WTC11 (cell line): ENCODE results near the gene ANGEL2. TPM values are rescaled to one million over a fixed set of nuclear protein-coding genes. Genes with fewer than 3 reads are reported as not detected.

ENCODE experiments used
- ATAC-seq: fragments of 200-7000 bp; cut with Tn5 transposase; 2 replicates; pipeline ENCODE4 v1.10.0; 2021; ENCODE audit warnings: mild to moderate bottlenecking, moderate library complexity
- CTCF ChIA-PET: fragments of 300-600 bp; sonication (Branson Sonifier 250); formaldehyde crosslinking; loops from one replicate; lab custom pipeline; 2021; ENCODE audit warnings: antibody characterized with exemption; lab: Charles Lee
- POLR2A ChIA-PET: fragments of 350-600 bp; sonication (Branson Sonifier 250); formaldehyde crosslinking; loops from one replicate; lab custom pipeline; 2021; ENCODE audit warnings: antibody characterized with exemption; lab: Charles Lee
- DNase-seq: peaks from one replicate; pipeline ENCODE4 v3.0.0; 2021; ENCODE audit warnings: low spot score
- H3K27ac Mint-ChIP-seq: 2 replicates; pipeline ENCODE4 v1.8.0; 2021; ENCODE audit warnings: mixed read lengths
- H3K27me3 Mint-ChIP-seq: 2 replicates; pipeline ENCODE4 v1.8.0; 2021; ENCODE audit warnings: low read depth, mild to moderate bottlenecking, moderate library complexity, mixed read lengths
- H3K36me3 Mint-ChIP-seq: 2 replicates; pipeline ENCODE4 v1.8.0; 2021; ENCODE audit warnings: mixed read lengths
- H3K4me1 Mint-ChIP-seq: 2 replicates; pipeline ENCODE4 v1.8.0; 2022; ENCODE audit warnings: mixed read lengths
- H3K4me3 Mint-ChIP-seq: 2 replicates; pipeline ENCODE4 v1.8.0; 2021; ENCODE audit warnings: mild to moderate bottlenecking, moderate library complexity, mixed read lengths
- H3K9me3 Mint-ChIP-seq: 2 replicates; pipeline ENCODE4 v1.8.0; 2021; ENCODE audit warnings: mixed read lengths
- ATF3 ChIP-seq: sonication (generic); formaldehyde crosslinking; conservative IDR thresholded peaks from 2 replicates; pipeline ENCODE4 v1.8.1; 2022; ENCODE audit warnings: mild to moderate bottlenecking, missing genetic modification reagents
- CBFB ChIP-seq: sonication (generic); formaldehyde crosslinking; IDR thresholded peaks from 2 replicates; pipeline ENCODE4 v1.8.1; 2022; ENCODE audit warnings: mild to moderate bottlenecking, low read depth, missing genetic modification reagents
- CREB1 ChIP-seq: sonication (generic); formaldehyde crosslinking; IDR thresholded peaks from 2 replicates; pipeline ENCODE4 v1.8.0; 2023; ENCODE audit warnings: mild to moderate bottlenecking, missing genetic modification reagents
- CREM ChIP-seq: sonication (generic); formaldehyde crosslinking; IDR thresholded peaks from 2 replicates; pipeline ENCODE4 v1.8.1; 2022; ENCODE audit warnings: mild to moderate bottlenecking, missing genetic modification reagents, moderate library complexity
- EMX1 ChIP-seq: fragments of 250-450 bp; sonication (Bioruptor Pico); IDR thresholded peaks from 2 replicates; pipeline ENCODE4 v1.8.0; 2021; ENCODE audit warnings: mild to moderate bottlenecking
- FOXJ3 ChIP-seq: sonication (generic); formaldehyde crosslinking; IDR thresholded peaks from 2 replicates; pipeline ENCODE4 v1.9.0; 2021; ENCODE audit warnings: missing genetic modification reagents, mild to moderate bottlenecking, borderline replicate concordance
- FOXK1 ChIP-seq: sonication (generic); formaldehyde crosslinking; IDR thresholded peaks from 2 replicates; pipeline ENCODE4 v1.8.0; 2022; ENCODE audit warnings: mild to moderate bottlenecking, moderate library complexity, missing genetic modification reagents
- FOXP1 ChIP-seq: sonication (generic); formaldehyde crosslinking; IDR thresholded peaks from 2 replicates; pipeline ENCODE4 v1.8.0; 2022; ENCODE audit warnings: missing genetic modification reagents, mild to moderate bottlenecking, moderate library complexity, borderline replicate concordance
- GABPB1 ChIP-seq: sonication (generic); formaldehyde crosslinking; IDR thresholded peaks from 2 replicates; pipeline ENCODE4 v1.8.1; 2023; ENCODE audit warnings: mild to moderate bottlenecking, missing genetic modification reagents
- GRHL2 ChIP-seq: fragments of 250-450 bp; sonication (Bioruptor Pico); IDR thresholded peaks from 2 replicates; pipeline ENCODE4 v1.8.0; 2022; ENCODE audit warnings: mild to moderate bottlenecking, moderate library complexity; ENCODE audit not compliant: insufficient replicate concordance, severe bottlenecking
- GTF2I ChIP-seq: fragments of 250-450 bp; sonication (Bioruptor Pico); conservative IDR thresholded peaks from 2 replicates; pipeline ENCODE4 v1.4.0; 2021; ENCODE audit warnings: mild to moderate bottlenecking
- HMGA2 ChIP-seq: fragments of 250-450 bp; sonication (Bioruptor Pico); IDR thresholded peaks from 2 replicates; pipeline ENCODE4 v1.4.0; 2021; ENCODE audit warnings: mild to moderate bottlenecking, moderate library complexity
- IRF2 ChIP-seq: sonication (generic); formaldehyde crosslinking; IDR thresholded peaks from 2 replicates; pipeline ENCODE4 v1.8.0; 2022; ENCODE audit warnings: low read depth, missing genetic modification reagents, borderline replicate concordance
- JUN ChIP-seq: sonication (generic); formaldehyde crosslinking; IDR thresholded peaks from 2 replicates; pipeline ENCODE4 v1.8.0; 2023; ENCODE audit warnings: mild to moderate bottlenecking, missing genetic modification reagents
- OVOL2 ChIP-seq: fragments of 250-450 bp; sonication (Bioruptor Pico); IDR thresholded peaks from 2 replicates; pipeline ENCODE4 v1.9.0; 2021; ENCODE audit warnings: mild to moderate bottlenecking, borderline replicate concordance
- RELA ChIP-seq: sonication (generic); formaldehyde crosslinking; IDR thresholded peaks from 2 replicates; pipeline ENCODE4 v1.8.1; 2022; ENCODE audit warnings: missing genetic modification reagents, mild to moderate bottlenecking, borderline replicate concordance
- TEAD4 ChIP-seq: sonication (generic); formaldehyde crosslinking; IDR thresholded peaks from 2 replicates; pipeline ENCODE4 v1.8.0; 2022; ENCODE audit warnings: mild to moderate bottlenecking, missing genetic modification reagents
- USF1 ChIP-seq: sonication (generic); formaldehyde crosslinking; IDR thresholded peaks from 2 replicates; pipeline ENCODE4 v1.8.0; 2022; ENCODE audit warnings: mild to moderate bottlenecking, missing genetic modification reagents
- ZNF138 ChIP-seq: sonication (generic); formaldehyde crosslinking; conservative IDR thresholded peaks from 2 replicates; pipeline ENCODE4 v1.8.1; 2022; ENCODE audit warnings: mild to moderate bottlenecking, moderate library complexity, missing genetic modification reagents
- ZNF219 ChIP-seq: sonication (generic); formaldehyde crosslinking; IDR thresholded peaks from 2 replicates; pipeline ENCODE4 v1.8.0; 2023; ENCODE audit warnings: missing genetic modification reagents, mild to moderate bottlenecking, borderline replicate concordance
- ZNF232 ChIP-seq: sonication (generic); formaldehyde crosslinking; IDR thresholded peaks from 2 replicates; pipeline ENCODE4 v1.8.0; 2022; ENCODE audit warnings: mild to moderate bottlenecking, missing genetic modification reagents
- ZNF423 ChIP-seq: fragments of 250-450 bp; sonication (Bioruptor Pico); IDR thresholded peaks from 2 replicates; pipeline ENCODE4 v2.1.2; 2022; ENCODE audit warnings: mild to moderate bottlenecking, moderate library complexity
- total RNA-seq: library from RNA; stranded (reverse); gene quantifications from 3 replicates; pipeline ENCODE4 v1.2.3, GENCODE V29; 2021
- TF ChIP-seq, protein P1 (sequence below): sonication (generic); formaldehyde crosslinking; IDR thresholded peaks from 2 replicates; pipeline ENCODE4 v1.8.1; 2023; ENCODE audit warnings: mild to moderate bottlenecking, missing genetic modification reagents
- TF ChIP-seq, protein P2 (sequence below): fragments of 250-450 bp; sonication (Bioruptor Pico); IDR thresholded peaks from 2 replicates; pipeline ENCODE4 v1.9.0; 2021; ENCODE audit warnings: moderate library complexity, mild to moderate bottlenecking, inconsistent platforms, borderline replicate concordance
- TF ChIP-seq, protein P3 (sequence below): sonication (generic); formaldehyde crosslinking; IDR thresholded peaks from 2 replicates; pipeline ENCODE4 v1.8.0; 2022; ENCODE audit warnings: mild to moderate bottlenecking, missing genetic modification reagents
- TF ChIP-seq, protein P4 (sequence below): fragments of 250-450 bp; sonication (Bioruptor Pico); IDR thresholded peaks from 2 replicates; pipeline ENCODE4 v2.1.2; 2022; ENCODE audit warnings: mild to moderate bottlenecking, moderate library complexity

ANGEL2 gene
- total RNA-seq, 1 experiment from 2014 or later, result 38.6 TPM

GRCh38 chr1:213035573-213035972 is 19.9 kb upstream of the ANGEL2 start:
- ChIA-PET CTCF (no interaction called here), POLR2A (no interaction called here)
- 0 out of 2 replicates have a peak, but pooled peaks cover 3% of the 10 kb centered on the region for H3K36me3 Mint-ChIP-seq
- H3K27ac Mint-ChIP-seq, result no peak overlapping the region
- no peak for ATAC-seq
- H3K9me3 Mint-ChIP-seq, result peaks cover 27% of the 10 kb centered on the region
- H3K4me3 Mint-ChIP-seq, result no peak overlapping the region
- no peak for TF ChIP-seq TEAD4 (CRISPR knock-in tag)
- TF ChIP-seq, protein P1, sequence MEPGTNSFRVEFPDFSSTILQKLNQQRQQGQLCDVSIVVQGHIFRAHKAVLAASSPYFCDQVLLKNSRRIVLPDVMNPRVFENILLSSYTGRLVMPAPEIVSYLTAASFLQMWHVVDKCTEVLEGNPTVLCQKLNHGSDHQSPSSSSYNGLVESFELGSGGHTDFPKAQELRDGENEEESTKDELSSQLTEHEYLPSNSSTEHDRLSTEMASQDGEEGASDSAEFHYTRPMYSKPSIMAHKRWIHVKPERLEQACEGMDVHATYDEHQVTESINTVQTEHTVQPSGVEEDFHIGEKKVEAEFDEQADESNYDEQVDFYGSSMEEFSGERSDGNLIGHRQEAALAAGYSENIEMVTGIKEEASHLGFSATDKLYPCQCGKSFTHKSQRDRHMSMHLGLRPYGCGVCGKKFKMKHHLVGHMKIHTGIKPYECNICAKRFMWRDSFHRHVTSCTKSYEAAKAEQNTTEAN, result no peak
- no peak for TF ChIP-seq FOXJ3 (CRISPR knock-in tag)
- no peak for TF ChIP-seq FOXP1 (CRISPR knock-in tag)
- no peak for TF ChIP-seq USF1 (CRISPR knock-in tag)
- no peak for TF ChIP-seq ZNF138 (CRISPR knock-in tag)
- no peak for TF ChIP-seq EMX1 (CRISPR knock-in tag)
- no peak for TF ChIP-seq GABPB1 (CRISPR knock-in tag)
- no peak for TF ChIP-seq ZNF232
- TF ChIP-seq ATF3 (CRISPR knock-in tag), result no peak
- TF ChIP-seq IRF2 (CRISPR knock-in tag), result no peak
- TF ChIP-seq FOXK1 (CRISPR knock-in tag), result no peak
- no peak for TF ChIP-seq GRHL2 (CRISPR knock-in tag)
- TF ChIP-seq CREB1 (CRISPR knock-in tag), result no peak
- TF ChIP-seq, protein P2, sequence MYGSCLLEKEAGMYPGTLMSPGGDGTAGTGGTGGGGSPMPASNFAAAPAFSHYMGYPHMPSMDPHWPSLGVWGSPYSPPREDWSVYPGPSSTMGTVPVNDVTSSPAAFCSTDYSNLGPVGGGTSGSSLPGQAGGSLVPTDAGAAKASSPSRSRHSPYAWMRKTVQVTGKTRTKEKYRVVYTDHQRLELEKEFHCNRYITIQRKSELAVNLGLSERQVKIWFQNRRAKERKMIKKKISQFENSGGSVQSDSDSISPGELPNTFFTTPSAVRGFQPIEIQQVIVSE (CRISPR knock-in tag), result no peak
- no peak for TF ChIP-seq ZNF423 (CRISPR knock-in tag)
- no peak for DNase-seq
- H3K4me1 Mint-ChIP-seq, result peaks cover under 1% of the 10 kb centered on the region
- peaks cover 10% of the 10 kb centered on the region for H3K27me3 Mint-ChIP-seq

DNA sequence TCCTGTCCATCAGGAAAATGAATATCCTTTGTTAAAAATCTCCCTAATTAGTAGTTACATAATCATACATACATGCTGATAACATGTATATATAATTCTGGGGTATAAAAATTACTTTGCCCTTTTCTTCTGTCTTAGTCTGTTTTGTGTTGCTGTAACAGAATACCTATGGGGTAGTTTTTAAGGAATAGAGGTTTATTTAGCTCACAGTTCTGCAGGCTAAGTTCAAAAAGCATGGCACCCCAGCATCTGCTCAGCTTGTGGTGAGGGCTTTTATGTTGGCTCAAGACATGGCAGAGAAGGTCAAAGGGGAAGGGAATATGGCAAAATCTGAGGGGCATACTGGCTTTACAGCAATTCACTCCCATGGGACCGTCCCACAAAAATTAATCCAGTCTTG is 19.0 kb upstream of the ANGEL2 start:
- ChIA-PET POLR2A (no interaction called here), CTCF (no interaction called here)
- Mint-ChIP-seq H3K36me3 (0 out of 2 replicates have a peak, but pooled peaks cover 3% of the 10 kb centered on the region), H3K27ac (no peak overlapping the region), H3K4me3 (no peak overlapping the region), H3K27me3 (peaks cover 16% of the 10 kb centered on the region), H3K4me1 (no peaks in the 10 kb centered on the region), H3K9me3 (peaks cover 27% of the 10 kb centered on the region)
- DNase-seq (no peak), ATAC-seq (no peak)
- TF ChIP-seq JUN, result no peak
- no peak for TF ChIP-seq EMX1 (CRISPR knock-in tag)
- no peak for TF ChIP-seq RELA (CRISPR knock-in tag)
- TF ChIP-seq, protein P3, sequence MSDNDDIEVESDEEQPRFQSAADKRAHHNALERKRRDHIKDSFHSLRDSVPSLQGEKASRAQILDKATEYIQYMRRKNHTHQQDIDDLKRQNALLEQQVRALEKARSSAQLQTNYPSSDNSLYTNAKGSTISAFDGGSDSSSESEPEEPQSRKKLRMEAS (CRISPR knock-in tag), result no peak
- no peak for TF ChIP-seq FOXP1 (CRISPR knock-in tag)
- TF ChIP-seq HMGA2, result no peak
- no peak for TF ChIP-seq CBFB
- no peak for TF ChIP-seq OVOL2 (CRISPR knock-in tag)
- no peak for TF ChIP-seq GTF2I

DNA sequence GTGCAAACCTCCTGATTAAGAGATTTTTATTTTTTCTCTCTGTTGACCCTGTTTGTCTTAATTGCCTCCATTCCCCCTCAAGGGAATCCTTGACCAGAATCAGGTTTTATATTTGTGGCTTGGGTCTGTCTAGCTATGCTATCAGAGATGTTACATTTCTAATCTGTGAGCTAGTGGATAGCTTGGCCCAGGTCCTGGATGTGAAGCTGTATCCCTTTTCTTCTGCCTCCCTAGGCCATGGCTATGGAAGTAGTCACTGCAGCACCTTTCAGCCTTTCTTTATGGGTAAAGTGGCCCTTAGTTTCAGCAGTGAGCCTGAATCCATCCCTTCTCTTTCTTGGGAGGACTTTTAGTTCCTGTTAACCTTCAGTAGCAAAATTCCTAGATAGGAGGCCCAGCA is 17.0 kb upstream of the ANGEL2 start:
- H3K9me3 Mint-ChIP-seq, result peaks cover 26% of the 10 kb centered on the region
- H3K27me3 Mint-ChIP-seq, result peaks cover 28% of the 10 kb centered on the region
- H3K36me3 Mint-ChIP-seq, result 0 out of 2 replicates have a peak, but pooled peaks cover 3% of the 10 kb centered on the region
- no peaks in the 10 kb centered on the region for H3K4me1 Mint-ChIP-seq
- DNase-seq (no peak), ATAC-seq (no peak)
- H3K27ac Mint-ChIP-seq, result no peak overlapping the region
- CTCF ChIA-PET, result no interaction called here
- no peak overlapping the region for H3K4me3 Mint-ChIP-seq
- POLR2A ChIA-PET, result no interaction called here
- TF ChIP-seq ZNF138 (CRISPR knock-in tag) (no peak), ZNF219 (CRISPR knock-in tag) (no peak), CREM (CRISPR knock-in tag) (no peak), CBFB (no peak), USF1 (CRISPR knock-in tag) (no peak)
- TF ChIP-seq, protein P2 (CRISPR knock-in tag), result no peak
- TF ChIP-seq, protein P3 (CRISPR knock-in tag), result no peak
- TF ChIP-seq, protein P4, sequence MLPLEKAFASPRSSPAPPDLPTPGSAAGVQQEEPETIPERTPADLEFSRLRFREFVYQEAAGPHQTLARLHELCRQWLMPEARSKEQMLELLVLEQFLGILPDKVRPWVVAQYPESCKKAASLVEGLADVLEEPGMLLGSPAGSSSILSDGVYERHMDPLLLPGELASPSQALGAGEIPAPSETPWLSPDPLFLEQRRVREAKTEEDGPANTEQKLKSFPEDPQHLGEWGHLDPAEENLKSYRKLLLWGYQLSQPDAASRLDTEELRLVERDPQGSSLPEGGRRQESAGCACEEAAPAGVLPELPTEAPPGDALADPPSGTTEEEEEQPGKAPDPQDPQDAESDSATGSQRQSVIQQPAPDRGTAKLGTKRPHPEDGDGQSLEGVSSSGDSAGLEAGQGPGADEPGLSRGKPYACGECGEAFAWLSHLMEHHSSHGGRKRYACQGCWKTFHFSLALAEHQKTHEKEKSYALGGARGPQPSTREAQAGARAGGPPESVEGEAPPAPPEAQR (CRISPR knock-in tag), result no peak
